ENCODE results near the gene ANXA3.
A peak's percentile ranks its signal among the peaks of the same experiment; 100 is the strongest.

DNA sequence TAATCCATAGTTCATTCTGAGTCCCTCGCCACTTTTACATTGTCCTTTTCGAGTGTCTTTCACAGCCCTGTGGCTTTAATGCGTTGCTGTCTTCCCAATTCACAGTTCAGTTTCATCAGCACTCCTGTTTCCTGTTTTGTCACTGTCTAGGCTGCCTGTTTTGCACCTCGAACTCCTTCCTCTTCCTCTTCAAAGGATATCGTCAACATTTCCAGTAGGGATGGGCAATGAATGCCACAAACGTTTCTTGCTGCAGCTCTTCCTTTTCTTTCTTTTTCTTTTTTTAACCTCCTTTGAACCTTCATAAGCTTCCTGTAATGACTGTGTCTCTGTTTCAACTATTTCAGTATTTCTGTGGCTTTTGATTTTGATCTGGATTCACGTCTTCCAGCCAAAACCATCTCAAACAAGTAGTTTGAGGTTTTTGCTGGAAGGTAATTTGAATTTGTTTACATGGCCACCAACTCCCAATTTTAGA, 105.4 kb downstream of the ANXA3 start:
- TF ChIP-seq, protein P1, sequence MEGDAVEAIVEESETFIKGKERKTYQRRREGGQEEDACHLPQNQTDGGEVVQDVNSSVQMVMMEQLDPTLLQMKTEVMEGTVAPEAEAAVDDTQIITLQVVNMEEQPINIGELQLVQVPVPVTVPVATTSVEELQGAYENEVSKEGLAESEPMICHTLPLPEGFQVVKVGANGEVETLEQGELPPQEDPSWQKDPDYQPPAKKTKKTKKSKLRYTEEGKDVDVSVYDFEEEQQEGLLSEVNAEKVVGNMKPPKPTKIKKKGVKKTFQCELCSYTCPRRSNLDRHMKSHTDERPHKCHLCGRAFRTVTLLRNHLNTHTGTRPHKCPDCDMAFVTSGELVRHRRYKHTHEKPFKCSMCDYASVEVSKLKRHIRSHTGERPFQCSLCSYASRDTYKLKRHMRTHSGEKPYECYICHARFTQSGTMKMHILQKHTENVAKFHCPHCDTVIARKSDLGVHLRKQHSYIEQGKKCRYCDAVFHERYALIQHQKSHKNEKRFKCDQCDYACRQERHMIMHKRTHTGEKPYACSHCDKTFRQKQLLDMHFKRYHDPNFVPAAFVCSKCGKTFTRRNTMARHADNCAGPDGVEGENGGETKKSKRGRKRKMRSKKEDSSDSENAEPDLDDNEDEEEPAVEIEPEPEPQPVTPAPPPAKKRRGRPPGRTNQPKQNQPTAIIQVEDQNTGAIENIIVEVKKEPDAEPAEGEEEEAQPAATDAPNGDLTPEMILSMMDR (IDR thresholded peaks at IDR 0.05): no peak
- TF ChIP-seq POLR2A (IDR thresholded peaks at IDR 0.05; ENCODE audit: low read depth) (no peak), EP300 (IDR thresholded peaks at IDR 0.05) (no peak), POLR2AphosphoS5 (IDR thresholded peaks at IDR 0.05) (peak in 1 of 2 donors; percentile 22)

Data from esophagus muscularis mucosa (tissue), 4 donors.